Lung (tissue), 12 donors: ENCODE measurements around the gene TREM1. TPM values are rescaled to one million over a fixed set of nuclear protein-coding genes. Genes with fewer than 3 reads are reported as not detected.

ENCODE experiments used
- ATAC-seq: fragments of 200-7000 bp; cut with Tn5 transposase; one replicate; pipeline ENCODE4 v1.9.1; 2020; ENCODE audit warnings: moderate number of reproducible peaks; ENCODE audit not compliant: insufficient read depth, low FRiP score
- DNase-seq, 3 donors: peaks; one replicate each; pipeline ENCODE4 v3.0.0-alpha.2; 2013 to 2017
- H3K27ac ChIP-seq, 2 donors: one replicate each; pipeline ENCODE4 v1.5.1; 2013; ENCODE audit warnings: mild to moderate bottlenecking in 2 of 2, moderate library complexity in 2 of 2, control low read depth in 1 of 2, inconsistent platforms in 1 of 2, low read depth in 1 of 2, low read length in 1 of 2
- H3K27me3 ChIP-seq, 3 donors: one replicate each; pipeline ENCODE4 v1.5.1; 2013; ENCODE audit warnings: low read length in 2 of 3; ENCODE audit not compliant: control insufficient read depth in 3 of 3, insufficient read depth in 3 of 3
- H3K36me3 ChIP-seq, 4 donors: one replicate each; pipeline ENCODE4 v1.5.1; 2013; ENCODE audit warnings: low read length in 4 of 4, mild to moderate bottlenecking in 1 of 4, moderate library complexity in 1 of 4; ENCODE audit not compliant: control insufficient read depth in 4 of 4, insufficient read depth in 4 of 4
- H3K4me1 ChIP-seq, 5 donors: one replicate each; pipeline ENCODE4 v1.5.1; 2013; ENCODE audit warnings: low read length in 5 of 5, mild to moderate bottlenecking in 2 of 5, moderate library complexity in 1 of 5; ENCODE audit not compliant: control insufficient read depth in 5 of 5, insufficient read depth in 5 of 5
- H3K4me3 ChIP-seq: one replicate; pipeline ENCODE4 v1.5.1; 2013; ENCODE audit warnings: mild to moderate bottlenecking, control low read depth, moderate library complexity
- H3K9ac ChIP-seq, 2 donors: one replicate each; pipeline ENCODE4 v1.5.1; 2013; ENCODE audit warnings: low read length in 2 of 2, control low read depth in 1 of 2; ENCODE audit not compliant: insufficient read depth in 1 of 2
- H3K9me3 ChIP-seq, 4 donors: one replicate each; pipeline ENCODE4 v1.5.1; 2013; ENCODE audit warnings: low read length in 3 of 4, mild to moderate bottlenecking in 1 of 4, moderate library complexity in 1 of 4; ENCODE audit not compliant: control insufficient read depth in 4 of 4, insufficient read depth in 3 of 4
- WGBS, 2 donors: extraction: QIAGEN DNeasy Blood & Tissue Kit; methylation state at CpG; one replicate each; pipeline ENCODE4 v1.1.7; 2013; 5-methylcytosine and 5-hydroxymethylcytosine counted together
- polyA plus RNA-seq, 2 donors: library from polyadenylated mRNA; stranded (reverse); fragments of 200-250 nt; gene quantifications; one replicate each; pipeline ENCODE4 v1.2.1, GENCODE V29; 2013
- total RNA-seq, 2 donors: library from RNA; depleted of rRNA in 1 of 2; stranded (reverse); fragments of >200 nt in 1 of 2; gene quantifications; one replicate each; pipeline ENCODE4 v1.2.1, GENCODE V29; 2014 to 2021
- TF ChIP-seq, protein P1 (sequence below): IDR thresholded peaks from 2 replicates; pipeline ENCODE4 v1.5.1; 2012; ENCODE audit warnings: mild to moderate bottlenecking; ENCODE audit errors: control extremely low read depth, extremely low read depth
- donor health status: control.
- donor health status: control.
- donor health status: Bipolar disorder and iron deficiency.
- donor health status: healthy.
- donor health status: DM: yes; HTN: yes; CAD: no.

The TREM1 gene
- total and polyA plus RNA-seq, 4 donors = 17.4 to 112 (median 82.6) TPM

DNA sequence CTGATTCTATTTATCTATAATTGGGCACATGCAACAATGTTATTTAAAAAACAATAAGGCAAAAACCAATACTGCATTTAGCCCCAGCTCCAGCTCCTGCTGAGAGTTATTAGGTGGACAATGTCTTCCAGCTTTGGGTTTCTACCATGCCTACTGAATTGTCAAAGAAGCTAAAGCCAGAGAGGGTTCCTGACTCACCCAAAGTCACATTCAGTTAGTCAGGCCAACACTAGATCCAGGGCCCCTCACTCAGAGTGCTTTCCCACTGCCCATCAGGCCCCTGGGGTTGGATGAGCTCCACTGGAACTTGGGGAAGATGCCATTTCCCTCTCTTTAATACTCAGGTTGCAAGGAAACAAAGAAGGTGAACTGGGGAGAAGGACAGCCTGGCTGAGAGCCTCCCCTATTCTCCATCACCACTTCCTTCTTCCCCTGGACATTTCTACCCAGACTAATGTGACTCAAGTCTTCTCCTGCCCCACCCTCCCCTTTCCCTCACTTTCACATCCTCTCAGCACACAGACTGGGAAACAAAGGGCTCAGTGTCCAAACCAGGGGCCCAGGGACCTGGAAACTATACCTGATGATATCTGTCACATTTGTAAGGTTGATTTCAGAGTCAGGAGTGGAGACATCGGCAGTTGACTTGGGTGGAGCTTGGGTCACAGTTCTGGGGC is 6.0 kb downstream of the TREM1 start:
- Histone ChIP-seq H3K27ac (peak overlapping the region in 1 of 2 donors; percentile 46), H3K27me3 (peaks cover 0 to under 1% (median 0%) of the 10 kb centered on the region in 3 donors), H3K9ac (no peak overlapping the region), H3K4me1 (peaks cover 0 to 5% (median 4%) of the 10 kb centered on the region in 5 donors), H3K9me3 (no peaks in the 10 kb centered on the region), H3K36me3 (no peaks in the 10 kb centered on the region), H3K4me3 (no peak overlapping the region)
- WGBS, 2 donors = 78 to 98% methylated on average over 1 of the region's 1 CpG
- ATAC-seq = no peak
- TF ChIP-seq, protein P1, sequence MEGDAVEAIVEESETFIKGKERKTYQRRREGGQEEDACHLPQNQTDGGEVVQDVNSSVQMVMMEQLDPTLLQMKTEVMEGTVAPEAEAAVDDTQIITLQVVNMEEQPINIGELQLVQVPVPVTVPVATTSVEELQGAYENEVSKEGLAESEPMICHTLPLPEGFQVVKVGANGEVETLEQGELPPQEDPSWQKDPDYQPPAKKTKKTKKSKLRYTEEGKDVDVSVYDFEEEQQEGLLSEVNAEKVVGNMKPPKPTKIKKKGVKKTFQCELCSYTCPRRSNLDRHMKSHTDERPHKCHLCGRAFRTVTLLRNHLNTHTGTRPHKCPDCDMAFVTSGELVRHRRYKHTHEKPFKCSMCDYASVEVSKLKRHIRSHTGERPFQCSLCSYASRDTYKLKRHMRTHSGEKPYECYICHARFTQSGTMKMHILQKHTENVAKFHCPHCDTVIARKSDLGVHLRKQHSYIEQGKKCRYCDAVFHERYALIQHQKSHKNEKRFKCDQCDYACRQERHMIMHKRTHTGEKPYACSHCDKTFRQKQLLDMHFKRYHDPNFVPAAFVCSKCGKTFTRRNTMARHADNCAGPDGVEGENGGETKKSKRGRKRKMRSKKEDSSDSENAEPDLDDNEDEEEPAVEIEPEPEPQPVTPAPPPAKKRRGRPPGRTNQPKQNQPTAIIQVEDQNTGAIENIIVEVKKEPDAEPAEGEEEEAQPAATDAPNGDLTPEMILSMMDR = no peak
- no peak for DNase-seq

DNA sequence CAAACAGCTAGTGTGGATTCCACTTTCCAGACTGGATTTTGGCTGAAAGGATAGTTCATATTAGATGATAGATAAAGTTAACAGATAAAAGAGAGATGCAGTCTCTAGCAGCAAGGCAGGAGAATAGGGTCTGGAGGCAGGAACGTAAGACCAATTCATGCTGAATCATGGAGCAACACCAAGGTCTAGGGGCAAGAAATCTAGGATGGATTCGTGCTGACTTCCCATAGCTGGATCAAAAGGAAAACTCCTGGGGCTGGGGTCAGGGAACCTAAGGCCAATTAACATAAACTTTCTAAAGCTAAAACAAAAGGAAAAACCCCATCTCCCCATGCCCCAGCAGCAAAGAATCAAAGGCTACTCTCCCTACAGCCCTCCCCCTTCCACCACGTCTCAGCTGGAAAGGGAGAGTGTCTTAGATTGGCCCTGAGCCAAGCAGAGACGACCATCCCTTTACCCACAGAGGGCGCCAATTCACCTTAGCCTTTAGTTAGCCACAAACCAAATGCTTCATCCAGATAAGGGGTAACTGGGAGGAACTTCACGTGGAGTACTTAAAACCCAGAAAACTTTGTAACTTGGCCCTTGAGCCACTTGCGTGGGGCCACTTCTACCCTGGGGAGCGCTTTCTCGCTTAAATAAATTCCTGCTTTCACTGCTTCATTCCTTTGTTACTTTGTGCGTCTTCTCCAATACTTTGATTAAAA is 7.6 kb downstream of the TREM1 start:
- DNase-seq (peak; percentile 79 to 88 (median 79)), ATAC-seq (peak; percentile 42)
- WGBS, 2 donors = 18 to 22% methylated on average over 10 of the region's 10 CpGs
- TF ChIP-seq, protein P1 = peak; percentile 31
- Histone ChIP-seq H3K36me3 (no peaks in the 10 kb centered on the region), H3K4me3 (no peak overlapping the region), H3K4me1 (peaks cover 0 to 5% (median 4%) of the 10 kb centered on the region in 5 donors), H3K9ac (no peak overlapping the region), H3K27ac (peak overlapping the region in 1 of 2 donors; percentile 13), H3K27me3 (peaks cover 0 to 7% (median 3%) of the 10 kb centered on the region in 3 donors), H3K9me3 (no peaks in the 10 kb centered on the region)

DNA sequence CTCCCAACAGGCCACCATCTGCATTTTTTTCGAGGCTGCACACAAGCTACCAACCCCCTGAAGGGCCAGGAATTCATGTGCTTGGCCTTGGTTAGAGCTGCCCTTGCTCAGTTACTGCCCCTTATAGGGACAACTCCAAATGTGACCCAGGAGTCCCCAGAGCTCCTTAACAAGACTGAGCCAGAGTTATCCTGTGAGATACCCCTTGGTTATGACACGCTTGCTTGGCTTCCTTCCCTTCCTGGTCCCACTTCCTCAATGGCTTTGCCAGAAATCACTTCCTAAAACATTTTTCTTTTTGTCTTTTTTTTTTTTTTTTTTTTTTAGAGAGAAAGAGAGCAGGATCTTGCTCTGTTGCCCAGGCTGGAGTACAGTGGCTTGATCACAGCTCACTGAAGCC is 8.9 kb downstream of the TREM1 start:
- ATAC-seq (no peak), DNase-seq (no peak)
- TF ChIP-seq, protein P1 = no peak
- no peaks in the 10 kb centered on the region for H3K36me3 ChIP-seq
- WGBS, 2 donors = 56 to 59% methylated on average over 2 of the region's 2 CpGs
- H3K9me3 ChIP-seq = no peaks in the 10 kb centered on the region
- H3K9ac ChIP-seq = no peak overlapping the region
- no peak overlapping the region for H3K27ac ChIP-seq
- H3K4me1 ChIP-seq = peaks cover 0 to 5% (median 4%) of the 10 kb centered on the region in 5 donors
- H3K27me3 ChIP-seq = peaks cover 0 to 7% (median 3%) of the 10 kb centered on the region in 3 donors
- no peak overlapping the region for H3K4me3 ChIP-seq
